HG03460 (cell line): Measurements from ENCODE around the gene SIGLEC10.
"Not testable (repeated sequence)": the region's sequence is repeated elsewhere in the genome, so short reads cannot be mapped to it uniquely, and the experiment has no call there.

Experiments used
- ATAC-seq: cut with Tn5 transposase; IDR thresholded peaks from one replicate; pipeline ENCODE4 v1.9.1; 2021; ENCODE audit not compliant: unreplicated experiment

Gene SIGLEC10

GRCh38 chr19:51440846-51441409, 23.5 kb upstream of the SIGLEC10 start:
- ATAC-seq = peak; percentile 6

DNA sequence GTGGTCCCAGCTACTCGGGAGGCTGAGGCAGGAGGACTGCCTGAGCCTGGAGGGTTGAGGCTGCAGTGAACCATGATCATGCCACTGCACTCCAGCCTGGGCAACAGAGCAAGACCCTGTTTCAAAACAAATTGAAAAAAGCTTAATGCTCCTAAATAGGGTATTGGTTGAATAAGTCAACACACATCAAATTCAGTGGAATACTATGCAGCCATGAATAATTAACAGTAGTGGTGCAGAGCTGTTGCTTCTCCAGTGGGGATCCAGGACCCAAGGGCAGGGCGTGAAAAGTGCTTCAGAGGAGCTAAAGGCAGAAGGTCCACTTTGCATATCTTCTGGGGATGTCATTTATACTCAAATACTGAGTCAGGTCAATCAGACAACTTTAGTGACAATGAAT, 22.6 kb upstream of the SIGLEC10 start:
- ATAC-seq = no peak

DNA sequence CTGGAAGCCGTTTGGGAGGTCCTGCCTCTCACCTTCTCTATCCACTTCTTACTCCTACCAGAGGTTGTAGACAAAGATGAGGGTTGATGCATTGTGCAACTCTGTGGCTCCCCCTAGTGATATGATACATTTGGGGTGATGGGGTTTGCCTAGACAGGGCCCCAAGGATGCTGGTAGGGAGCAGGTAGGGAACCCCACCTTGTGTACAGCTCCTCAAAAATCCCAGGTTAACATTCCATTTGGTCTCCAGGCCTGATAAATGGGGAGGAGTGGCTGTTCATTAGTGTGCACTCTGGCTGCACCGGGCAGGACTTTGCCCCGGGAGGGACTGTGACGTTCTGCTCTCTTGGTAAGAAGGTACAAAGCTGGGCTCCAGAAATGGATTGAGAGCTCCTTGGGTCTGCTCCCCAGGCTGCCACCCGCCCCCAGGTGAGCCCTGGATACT, 21.6 kb upstream of the SIGLEC10 start:
- ATAC-seq = no peak

DNA sequence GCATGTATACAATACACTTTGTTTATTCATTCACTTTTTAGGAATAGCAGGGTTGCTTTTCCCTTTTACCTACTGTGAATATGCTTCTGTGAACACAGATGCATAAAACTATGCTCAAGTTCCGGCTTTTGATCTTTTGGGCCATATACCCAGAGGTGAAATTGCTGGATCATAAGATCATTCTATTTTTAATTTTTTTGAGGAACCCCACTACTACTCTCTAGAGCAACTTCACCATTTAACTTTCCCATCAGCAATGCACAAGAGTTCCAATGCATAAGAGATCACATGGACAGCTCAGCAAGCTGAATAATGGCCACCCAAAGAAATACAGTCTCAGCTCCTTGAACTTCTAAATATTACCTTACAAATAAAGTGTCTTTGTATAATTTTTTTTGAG, 17.0 kb upstream of the SIGLEC10 start:
- ATAC-seq = no peak

GRCh38 chr19:51433043-51433442, 15.6 kb upstream of the SIGLEC10 start:
- no peak for ATAC-seq

DNA sequence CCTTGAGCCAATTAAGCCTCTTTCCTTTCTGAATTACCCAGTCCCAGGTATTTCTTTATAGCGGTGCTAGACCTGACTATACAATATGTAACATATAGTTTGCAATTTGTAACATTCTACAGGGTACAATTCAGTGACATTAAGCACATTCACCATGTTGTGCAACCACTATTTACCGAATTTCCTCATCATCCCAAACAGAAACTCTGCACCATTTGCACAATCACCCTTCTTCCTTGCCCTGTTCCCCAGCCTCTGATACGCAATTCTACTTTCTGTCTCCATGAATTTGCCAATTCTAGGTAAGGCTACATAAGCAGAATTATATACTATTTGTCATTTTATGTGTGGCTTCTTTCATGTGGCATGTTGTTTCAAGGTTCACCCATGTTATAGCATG, 13.7 kb upstream of the SIGLEC10 start:
- ATAC-seq = no peak

DNA sequence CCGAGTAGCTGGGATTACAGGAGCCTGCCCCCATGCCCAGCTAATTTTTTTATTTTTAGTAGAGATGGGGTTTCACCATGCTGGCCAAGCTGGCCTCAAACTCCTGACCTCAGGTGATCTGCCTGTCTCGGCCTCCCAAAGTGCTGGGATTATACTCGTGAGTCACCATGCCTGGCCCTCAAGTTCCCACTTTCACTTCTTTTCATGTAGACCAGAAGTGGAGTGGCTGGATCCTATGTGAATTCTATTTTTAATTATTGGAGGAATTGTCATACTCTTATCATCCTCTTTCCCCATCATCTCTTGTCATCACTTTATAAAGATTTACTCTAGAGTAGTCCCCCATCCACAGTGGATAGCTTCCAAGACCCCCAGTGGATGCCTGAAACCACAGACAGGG, 12.8 kb upstream of the SIGLEC10 start:
- ATAC-seq = no peak

DNA sequence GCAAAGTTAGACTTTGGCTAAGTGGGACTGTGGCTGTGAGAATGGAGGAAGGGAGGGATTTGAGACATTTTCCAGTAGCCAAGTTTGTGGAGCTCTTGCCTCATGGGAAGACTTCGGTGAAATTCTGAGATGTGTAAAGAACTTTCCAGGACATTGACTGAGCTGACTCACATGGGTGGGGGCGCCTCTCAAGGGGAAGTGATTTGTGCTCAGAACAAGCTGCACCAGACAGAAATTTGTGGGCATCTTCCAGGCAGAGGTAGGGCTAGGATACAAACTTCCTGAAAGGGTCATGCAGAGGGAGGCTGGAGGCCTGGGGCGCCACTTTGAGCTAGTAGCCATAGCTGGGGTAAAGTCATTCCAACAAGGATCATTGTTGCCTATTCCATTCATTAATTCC, 9.8 kb upstream of the SIGLEC10 start:
- ATAC-seq = no peak

GRCh38 chr19:51422053-51422448, 4.6 kb upstream of the SIGLEC10 start:
- no peak for ATAC-seq

GRCh38 chr19:51421229-51422052, 4.0 kb upstream of the SIGLEC10 start:
- no peak for ATAC-seq

- not testable (repeated sequence) for ATAC-seq
These were observed 3.1 kb upstream of the SIGLEC10 start for GRCh38 chr19:51420511-51420910.

DNA sequence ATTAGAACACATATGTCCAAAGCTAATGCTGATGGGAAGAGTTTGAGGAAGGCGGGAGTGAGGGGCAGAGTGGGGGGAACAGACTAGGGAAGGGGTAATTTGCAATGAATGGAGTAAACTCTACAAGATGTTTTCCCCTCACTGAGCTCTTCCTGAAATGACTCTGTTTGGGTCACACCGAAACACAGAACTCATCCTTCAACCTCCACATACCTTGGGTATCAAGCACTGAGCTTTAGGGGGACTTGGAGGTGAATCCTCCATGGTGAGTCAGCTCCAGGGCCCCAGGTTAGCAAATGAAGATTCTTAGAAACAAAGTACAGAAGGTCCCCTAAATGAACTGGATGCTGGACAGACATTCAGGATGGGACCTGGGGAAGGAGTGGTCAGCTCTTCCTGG, 1.3 kb upstream of the SIGLEC10 start:
- no peak for ATAC-seq

DNA sequence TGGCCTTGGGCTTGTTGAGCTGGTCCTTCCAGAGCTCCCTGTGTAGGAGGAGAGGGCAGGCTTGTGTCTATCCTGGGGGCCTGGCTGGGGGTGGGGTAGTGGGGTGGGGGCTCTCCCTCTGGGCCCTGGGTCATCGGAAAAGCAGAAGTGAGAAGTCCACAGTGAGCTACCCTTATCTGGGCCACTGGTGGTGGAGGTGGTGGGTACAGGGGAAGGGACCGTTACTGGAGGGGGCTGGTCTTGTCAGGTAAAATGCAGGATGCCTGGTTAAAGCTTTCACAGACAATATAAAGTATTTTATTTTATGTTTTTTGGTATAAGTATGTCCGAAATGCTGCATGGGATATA, 342 bp upstream of the SIGLEC10 start:
- peak; percentile 46 for ATAC-seq

- ATAC-seq = not testable (repeated sequence)
These were observed 1.0 kb downstream of the SIGLEC10 start for GRCh38 chr19:51416422-51416821.

DNA sequence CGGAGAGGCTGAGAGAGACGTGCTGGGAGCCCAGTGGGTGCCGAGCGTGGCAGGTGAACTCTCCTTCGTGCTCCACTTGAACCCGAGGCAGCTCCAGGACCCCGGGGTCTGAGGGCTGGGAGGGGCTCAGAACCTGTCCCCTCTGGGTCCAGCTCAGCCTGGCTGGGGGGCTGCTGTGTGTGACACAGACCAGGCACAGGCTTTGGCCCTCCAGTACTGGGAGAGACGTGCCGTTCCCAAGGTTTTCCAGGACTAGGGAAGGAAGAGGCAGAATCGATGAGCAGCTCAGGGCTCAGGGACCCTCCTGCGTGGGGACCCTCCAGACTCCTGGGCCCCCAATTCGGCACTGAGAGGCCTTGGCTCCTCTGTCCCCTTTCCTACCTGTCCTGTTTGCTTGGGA, 2.3 kb downstream of the SIGLEC10 start:
- ATAC-seq = no peak

DNA sequence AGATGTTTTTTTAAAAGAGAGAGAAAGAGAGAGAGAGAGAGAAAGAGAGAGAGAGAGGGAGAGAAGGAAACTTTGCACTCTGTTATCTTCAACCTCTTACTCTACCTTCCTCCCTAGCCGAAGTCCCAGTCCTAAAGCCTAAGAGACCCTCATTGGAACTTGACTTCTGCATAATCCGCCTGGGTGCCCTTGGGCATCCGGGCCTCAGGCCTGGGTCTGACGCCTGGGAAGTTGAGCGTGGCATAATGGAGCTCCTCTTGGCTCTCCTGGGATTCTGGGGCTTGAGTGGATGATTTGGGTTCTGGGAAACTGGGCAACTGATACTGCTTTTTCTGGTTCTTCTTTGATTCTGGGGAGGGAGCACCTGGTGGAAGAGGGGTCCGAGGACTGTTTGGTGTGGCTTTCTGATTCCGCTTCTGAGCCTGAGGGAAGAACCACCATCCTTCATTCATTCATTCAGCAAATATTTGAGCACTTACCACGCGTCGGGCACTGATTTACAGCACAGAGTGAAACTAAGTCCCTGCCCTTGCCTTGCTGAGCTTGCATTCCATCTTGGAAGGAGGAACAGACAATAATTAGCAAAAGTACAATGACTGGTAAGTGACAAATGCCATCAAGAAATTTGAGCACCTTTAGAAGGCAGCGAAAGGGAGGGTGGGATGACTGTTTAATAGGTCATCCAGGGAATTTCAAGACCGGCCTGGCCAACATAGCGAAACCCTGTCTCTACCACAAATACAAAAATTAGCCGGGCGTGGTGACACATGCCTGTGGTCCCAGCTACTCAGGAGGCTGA, 6.3 kb downstream of the SIGLEC10 start:
- ATAC-seq = no peak

DNA sequence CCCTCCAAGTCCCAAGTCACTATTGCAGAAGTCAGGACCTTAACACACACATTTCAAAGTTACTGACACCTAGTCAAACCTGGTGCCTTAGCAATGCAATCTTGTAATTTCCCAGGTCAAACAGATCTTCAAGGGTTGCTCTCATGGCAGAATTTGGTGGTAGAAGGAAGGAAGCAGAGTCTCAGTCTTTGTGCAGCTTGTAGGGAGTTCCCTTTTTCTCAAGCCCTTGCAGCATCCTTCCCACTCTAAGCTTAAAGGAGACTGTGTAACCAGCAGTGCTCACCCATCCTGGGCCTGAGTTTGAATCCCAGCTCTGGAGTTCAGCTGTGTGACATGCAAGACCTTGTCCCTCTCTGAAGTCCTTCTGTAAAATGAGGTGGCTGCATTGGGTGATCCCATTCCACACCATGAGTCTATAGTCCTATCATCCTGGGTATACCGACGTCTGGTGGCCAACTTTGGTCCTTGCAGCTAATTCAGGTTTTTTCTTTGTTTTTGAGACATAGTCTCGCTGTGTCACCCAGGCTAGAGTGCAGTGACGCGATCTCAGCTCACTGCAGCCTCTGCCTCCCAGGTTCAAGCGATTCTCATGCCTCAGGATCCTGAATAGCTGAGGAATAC, 9.8 kb downstream of the SIGLEC10 start:
- ATAC-seq = no peak

- no peak for ATAC-seq
These were observed 15.3 kb downstream of the SIGLEC10 start for GRCh38 chr19:51402117-51402516.

- ATAC-seq = not testable (repeated sequence)
These were observed 17.5 kb downstream of the SIGLEC10 start for GRCh38 chr19:51399936-51400335.

GRCh38 chr19:51399231-51399630, 18.2 kb downstream of the SIGLEC10 start:
- no peak for ATAC-seq

DNA sequence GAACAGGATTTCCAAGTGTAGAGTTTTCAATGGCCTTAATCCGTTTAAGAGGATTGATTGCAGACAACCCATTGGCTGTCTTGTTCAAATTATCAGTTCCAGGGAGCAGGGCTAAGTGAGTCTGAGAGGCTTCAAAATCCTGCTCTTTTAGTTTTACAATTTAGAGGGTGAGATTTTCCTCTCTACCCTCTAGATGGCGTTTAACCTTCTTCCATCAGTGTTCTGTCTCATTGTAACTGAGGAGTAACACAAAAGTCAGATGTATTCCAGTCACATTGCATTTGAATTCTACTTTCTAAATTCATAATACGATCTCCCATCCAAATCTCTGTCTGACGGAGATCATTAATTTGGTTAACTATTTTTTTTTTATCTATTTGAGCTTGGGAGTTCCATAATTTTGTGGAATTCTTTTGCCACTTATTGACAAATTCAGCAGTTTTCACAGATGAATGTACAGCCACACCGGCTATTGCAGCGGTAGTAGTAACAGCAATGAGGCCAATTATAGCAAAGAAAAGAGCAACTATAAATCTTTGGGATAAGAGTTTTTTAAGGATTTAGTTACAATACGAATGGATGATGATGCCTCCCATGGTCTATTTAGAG, 19.2 kb downstream of the SIGLEC10 start:
- no peak for ATAC-seq
